GM12878 (cell line): ENCODE measurements around the gene ZNF836.

Source experiments
- CTCF ChIP-seq, 3 experiments: IDR thresholded peaks in 2 of 3; conservative IDR thresholded peaks in 1 of 3; 2 replicates each; pipeline ENCODE4 v1.5.1; 2011; ENCODE audit warnings: low read depth in 3 of 3, low read length in 3 of 3, mild to moderate bottlenecking in 3 of 3, control low read depth in 2 of 3, moderate library complexity in 2 of 3, inconsistent platforms in 1 of 3, mixed read lengths in 1 of 3; ENCODE audit not compliant: control insufficient read depth in 2 of 3, insufficient read depth in 1 of 3; ENCODE audit errors: extremely low read depth in 1 of 3
- EP300 ChIP-seq, 2 experiments: fragments of 150-350 bp in 1 of 2; IDR thresholded peaks; 2 replicates each; pipeline ENCODE4 v1.6.1; 2011 to 2012; ENCODE audit warnings: low read depth in 2 of 2, low read length in 2 of 2, borderline replicate concordance in 1 of 2, improper control_type of control experiment in 1 of 2, inconsistent platforms in 1 of 2; ENCODE audit not compliant: control insufficient read depth in 1 of 2
- FOS ChIP-seq: IDR thresholded peaks from 3 replicates; pipeline ENCODE4 v1.6.1; 2011; ENCODE audit warnings: borderline replicate concordance; ENCODE audit not compliant: insufficient read length; ENCODE audit errors: extremely low read depth
- FOXM1 ChIP-seq: IDR thresholded peaks from 2 replicates; pipeline ENCODE4 v1.6.1; 2012; ENCODE audit warnings: low read depth, mild to moderate bottlenecking, inconsistent platforms, low read length, moderate library complexity
- GABPA ChIP-seq: IDR thresholded peaks from 2 replicates; pipeline ENCODE4 v1.6.1; 2014; ENCODE audit warnings: antibody characterized with exemption, low read depth, mild to moderate bottlenecking, inconsistent platforms
- POLR2A ChIP-seq: IDR thresholded peaks from 2 replicates; pipeline ENCODE4 v1.6.1; 2011; ENCODE audit warnings: low read depth, mild to moderate bottlenecking, low read length
- POLR2AphosphoS5 ChIP-seq: IDR thresholded peaks from 2 replicates; pipeline ENCODE4 v1.6.1; 2011; ENCODE audit warnings: mild to moderate bottlenecking, low read length, inconsistent platforms
- YY1 ChIP-seq: IDR thresholded peaks from 2 replicates; pipeline ENCODE4 v1.6.1; 2011; ENCODE audit warnings: low read depth, mild to moderate bottlenecking, low read length
- ZBTB40 ChIP-seq: fragments of 450-650 bp; IDR thresholded peaks from 2 replicates; pipeline ENCODE4 v1.6.1; 2016; ENCODE audit warnings: mild to moderate bottlenecking, moderate library complexity, borderline replicate concordance
- ZZZ3 ChIP-seq: IDR thresholded peaks from 2 replicates; pipeline ENCODE4 v1.6.1; 2011; ENCODE audit warnings: low read depth; ENCODE audit not compliant: control insufficient read depth, insufficient read length
- TF ChIP-seq, protein P1 (sequence below): fragments of 450-650 bp; IDR thresholded peaks from 2 replicates; pipeline ENCODE4 v1.6.1; 2017; ENCODE audit warnings: mild to moderate bottlenecking, moderate library complexity
- TF ChIP-seq, protein P2 (sequence below): IDR thresholded peaks from 2 replicates; pipeline ENCODE4 v1.6.1; 2012; ENCODE audit warnings: mild to moderate bottlenecking, low read depth, low read length
- TF ChIP-seq, protein P3 (sequence below): IDR thresholded peaks from 2 replicates; pipeline ENCODE4 v1.6.1; 2012; ENCODE audit warnings: low read depth, low read length, improper control_type of control experiment

- no peak for TF ChIP-seq CTCF (IDR thresholded peaks at IDR 0.05 in 2 of 3, conservative IDR thresholded peaks at IDR 0.05 in 1 of 3; ENCODE audit: control insufficient read depth in 2 of 3, extremely low read depth in 1 of 3, insufficient read depth in 1 of 3, low read depth in 3 of 3, low read length in 3 of 3)
- TF ChIP-seq POLR2A, result no peak
- TF ChIP-seq ZZZ3, result no peak
- TF ChIP-seq, protein P1, sequence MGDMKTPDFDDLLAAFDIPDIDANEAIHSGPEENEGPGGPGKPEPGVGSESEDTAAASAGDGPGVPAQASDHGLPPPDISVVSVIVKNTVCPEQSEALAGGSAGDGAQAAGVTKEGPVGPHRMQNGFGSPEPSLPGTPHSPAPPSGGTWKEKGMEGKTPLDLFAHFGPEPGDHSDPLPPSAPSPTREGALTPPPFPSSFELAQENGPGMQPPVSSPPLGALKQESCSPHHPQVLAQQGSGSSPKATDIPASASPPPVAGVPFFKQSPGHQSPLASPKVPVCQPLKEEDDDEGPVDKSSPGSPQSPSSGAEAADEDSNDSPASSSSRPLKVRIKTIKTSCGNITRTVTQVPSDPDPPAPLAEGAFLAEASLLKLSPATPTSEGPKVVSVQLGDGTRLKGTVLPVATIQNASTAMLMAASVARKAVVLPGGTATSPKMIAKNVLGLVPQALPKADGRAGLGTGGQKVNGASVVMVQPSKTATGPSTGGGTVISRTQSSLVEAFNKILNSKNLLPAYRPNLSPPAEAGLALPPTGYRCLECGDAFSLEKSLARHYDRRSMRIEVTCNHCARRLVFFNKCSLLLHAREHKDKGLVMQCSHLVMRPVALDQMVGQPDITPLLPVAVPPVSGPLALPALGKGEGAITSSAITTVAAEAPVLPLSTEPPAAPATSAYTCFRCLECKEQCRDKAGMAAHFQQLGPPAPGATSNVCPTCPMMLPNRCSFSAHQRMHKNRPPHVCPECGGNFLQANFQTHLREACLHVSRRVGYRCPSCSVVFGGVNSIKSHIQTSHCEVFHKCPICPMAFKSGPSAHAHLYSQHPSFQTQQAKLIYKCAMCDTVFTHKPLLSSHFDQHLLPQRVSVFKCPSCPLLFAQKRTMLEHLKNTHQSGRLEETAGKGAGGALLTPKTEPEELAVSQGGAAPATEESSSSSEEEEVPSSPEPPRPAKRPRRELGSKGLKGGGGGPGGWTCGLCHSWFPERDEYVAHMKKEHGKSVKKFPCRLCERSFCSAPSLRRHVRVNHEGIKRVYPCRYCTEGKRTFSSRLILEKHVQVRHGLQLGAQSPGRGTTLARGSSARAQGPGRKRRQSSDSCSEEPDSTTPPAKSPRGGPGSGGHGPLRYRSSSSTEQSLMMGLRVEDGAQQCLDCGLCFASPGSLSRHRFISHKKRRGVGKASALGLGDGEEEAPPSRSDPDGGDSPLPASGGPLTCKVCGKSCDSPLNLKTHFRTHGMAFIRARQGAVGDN, result no peak
- TF ChIP-seq, protein P2, sequence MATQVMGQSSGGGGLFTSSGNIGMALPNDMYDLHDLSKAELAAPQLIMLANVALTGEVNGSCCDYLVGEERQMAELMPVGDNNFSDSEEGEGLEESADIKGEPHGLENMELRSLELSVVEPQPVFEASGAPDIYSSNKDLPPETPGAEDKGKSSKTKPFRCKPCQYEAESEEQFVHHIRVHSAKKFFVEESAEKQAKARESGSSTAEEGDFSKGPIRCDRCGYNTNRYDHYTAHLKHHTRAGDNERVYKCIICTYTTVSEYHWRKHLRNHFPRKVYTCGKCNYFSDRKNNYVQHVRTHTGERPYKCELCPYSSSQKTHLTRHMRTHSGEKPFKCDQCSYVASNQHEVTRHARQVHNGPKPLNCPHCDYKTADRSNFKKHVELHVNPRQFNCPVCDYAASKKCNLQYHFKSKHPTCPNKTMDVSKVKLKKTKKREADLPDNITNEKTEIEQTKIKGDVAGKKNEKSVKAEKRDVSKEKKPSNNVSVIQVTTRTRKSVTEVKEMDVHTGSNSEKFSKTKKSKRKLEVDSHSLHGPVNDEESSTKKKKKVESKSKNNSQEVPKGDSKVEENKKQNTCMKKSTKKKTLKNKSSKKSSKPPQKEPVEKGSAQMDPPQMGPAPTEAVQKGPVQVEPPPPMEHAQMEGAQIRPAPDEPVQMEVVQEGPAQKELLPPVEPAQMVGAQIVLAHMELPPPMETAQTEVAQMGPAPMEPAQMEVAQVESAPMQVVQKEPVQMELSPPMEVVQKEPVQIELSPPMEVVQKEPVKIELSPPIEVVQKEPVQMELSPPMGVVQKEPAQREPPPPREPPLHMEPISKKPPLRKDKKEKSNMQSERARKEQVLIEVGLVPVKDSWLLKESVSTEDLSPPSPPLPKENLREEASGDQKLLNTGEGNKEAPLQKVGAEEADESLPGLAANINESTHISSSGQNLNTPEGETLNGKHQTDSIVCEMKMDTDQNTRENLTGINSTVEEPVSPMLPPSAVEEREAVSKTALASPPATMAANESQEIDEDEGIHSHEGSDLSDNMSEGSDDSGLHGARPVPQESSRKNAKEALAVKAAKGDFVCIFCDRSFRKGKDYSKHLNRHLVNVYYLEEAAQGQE, result no peak
- TF ChIP-seq FOS, result no peak
- TF ChIP-seq YY1, result no peak
- TF ChIP-seq POLR2AphosphoS5, result no peak
- TF ChIP-seq EP300 (IDR thresholded peaks at IDR 0.05; ENCODE audit: borderline replicate concordance in 1 of 2, control insufficient read depth in 1 of 2, low read depth in 2 of 2, low read length in 2 of 2), result no peak
- TF ChIP-seq, protein P3, sequence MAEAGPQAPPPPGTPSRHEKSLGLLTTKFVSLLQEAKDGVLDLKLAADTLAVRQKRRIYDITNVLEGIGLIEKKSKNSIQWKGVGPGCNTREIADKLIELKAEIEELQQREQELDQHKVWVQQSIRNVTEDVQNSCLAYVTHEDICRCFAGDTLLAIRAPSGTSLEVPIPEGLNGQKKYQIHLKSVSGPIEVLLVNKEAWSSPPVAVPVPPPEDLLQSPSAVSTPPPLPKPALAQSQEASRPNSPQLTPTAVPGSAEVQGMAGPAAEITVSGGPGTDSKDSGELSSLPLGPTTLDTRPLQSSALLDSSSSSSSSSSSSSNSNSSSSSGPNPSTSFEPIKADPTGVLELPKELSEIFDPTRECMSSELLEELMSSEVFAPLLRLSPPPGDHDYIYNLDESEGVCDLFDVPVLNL, result no peak
- TF ChIP-seq FOXM1, result no peak
- TF ChIP-seq ZBTB40, result no peak
- TF ChIP-seq GABPA, result no peak
Measured at GRCh38 chr19:52216401-52216800, 45.0 kb upstream of the ZNF836 start.
